Measurements from ENCODE around the gene MYO3B. TPM values are rescaled to one million over a fixed set of nuclear protein-coding genes. Genes with fewer than 3 reads are reported as not detected.

The MYO3B gene
- total RNA-seq, 4 donors from 2014 or later, result 0.34 to 0.95 (median 0.89) TPM

GRCh38 chr2:170243898-170244297 is 66.0 kb downstream of the MYO3B start:
- no peak for DNase-seq (ENCODE audit: low spot score in 2 of 2)
- TF ChIP-seq EP300 (IDR thresholded peaks at IDR 0.05) (no peak), POLR2A (IDR thresholded peaks at IDR 0.05) (no peak), CTCF (IDR thresholded peaks at IDR 0.05) (no peak), POLR2AphosphoS5 (IDR thresholded peaks at IDR 0.05) (no peak)
- H3K9me3 ChIP-seq, result no peaks in the 10 kb centered on the region
- H3K4me3 ChIP-seq, result no peak overlapping the region
- H3K27me3 ChIP-seq, result no peaks in the 10 kb centered on the region
- WGBS, result 84% methylated on average over 4 of the region's 4 CpGs
- H3K36me3 ChIP-seq, result no peaks in the 10 kb centered on the region
- H3K4me1 ChIP-seq, result no peaks in the 10 kb centered on the region
- H3K27ac ChIP-seq, result no peak overlapping the region

- H3K4me3 ChIP-seq, result no peak overlapping the region
- no peaks in the 10 kb centered on the region for H3K9me3 ChIP-seq
- 83% methylated on average over 4 of the region's 4 CpGs for WGBS
- no peak for TF ChIP-seq EP300 (IDR thresholded peaks at IDR 0.05)
- TF ChIP-seq POLR2A (IDR thresholded peaks at IDR 0.05), result no peak
- TF ChIP-seq POLR2AphosphoS5 (IDR thresholded peaks at IDR 0.05), result no peak
- TF ChIP-seq CTCF (IDR thresholded peaks at IDR 0.05), result no peak
- H3K27ac ChIP-seq, result no peak overlapping the region
- DNase-seq (ENCODE audit: low spot score in 2 of 2), result no peak
- H3K36me3 ChIP-seq, result no peaks in the 10 kb centered on the region
- H3K4me1 ChIP-seq, result no peaks in the 10 kb centered on the region
- no peaks in the 10 kb centered on the region for H3K27me3 ChIP-seq
Observed at GRCh38 chr2:170244555-170244954, 66.6 kb downstream of the MYO3B start.

GRCh38 chr2:170245312-170245711 is 67.4 kb downstream of the MYO3B start:
- H3K27ac ChIP-seq, result no peak overlapping the region
- no peaks in the 10 kb centered on the region for H3K4me1 ChIP-seq
- no peak for DNase-seq (ENCODE audit: low spot score in 2 of 2)
- 97% methylated on average over 3 of the region's 3 CpGs for WGBS
- H3K36me3 ChIP-seq, result no peaks in the 10 kb centered on the region
- no peaks in the 10 kb centered on the region for H3K27me3 ChIP-seq
- no peak overlapping the region for H3K4me3 ChIP-seq
- H3K9me3 ChIP-seq, result no peaks in the 10 kb centered on the region
- TF ChIP-seq POLR2AphosphoS5 (IDR thresholded peaks at IDR 0.05), result no peak
- TF ChIP-seq CTCF (IDR thresholded peaks at IDR 0.05), result no peak
- no peak for TF ChIP-seq POLR2A (IDR thresholded peaks at IDR 0.05)
- TF ChIP-seq EP300 (IDR thresholded peaks at IDR 0.05), result no peak

- no peak for DNase-seq (ENCODE audit: low spot score in 2 of 2)
- Histone ChIP-seq H3K9me3 (no peaks in the 10 kb centered on the region), H3K27ac (no peak overlapping the region), H3K27me3 (no peaks in the 10 kb centered on the region), H3K36me3 (no peaks in the 10 kb centered on the region), H3K4me1 (no peaks in the 10 kb centered on the region), H3K4me3 (no peak overlapping the region)
- 100% methylated on average over 3 of the region's 3 CpGs for WGBS
- no peak for TF ChIP-seq EP300 (IDR thresholded peaks at IDR 0.05)
- TF ChIP-seq POLR2A (IDR thresholded peaks at IDR 0.05), result no peak
- TF ChIP-seq CTCF (IDR thresholded peaks at IDR 0.05), result no peak
- no peak for TF ChIP-seq POLR2AphosphoS5 (IDR thresholded peaks at IDR 0.05)
Observed at GRCh38 chr2:170247333-170247732, 69.4 kb downstream of the MYO3B start.

- no peaks in the 10 kb centered on the region for H3K27me3 ChIP-seq
- no peak for DNase-seq (ENCODE audit: low spot score in 2 of 2)
- H3K27ac ChIP-seq, result no peak overlapping the region
- TF ChIP-seq POLR2AphosphoS5 (IDR thresholded peaks at IDR 0.05) (no peak), EP300 (IDR thresholded peaks at IDR 0.05) (no peak), CTCF (IDR thresholded peaks at IDR 0.05) (no peak), POLR2A (IDR thresholded peaks at IDR 0.05) (no peak)
- 100% methylated on average over 1 of the region's 1 CpG for WGBS
- no peaks in the 10 kb centered on the region for H3K36me3 ChIP-seq
- H3K4me1 ChIP-seq, result no peaks in the 10 kb centered on the region
- H3K9me3 ChIP-seq, result no peaks in the 10 kb centered on the region
- H3K4me3 ChIP-seq, result no peak overlapping the region
Observed at GRCh38 chr2:170247882-170248393, 70.0 kb downstream of the MYO3B start.
